ENCODE results near the gene HES3.

Gene HES3

DNA sequence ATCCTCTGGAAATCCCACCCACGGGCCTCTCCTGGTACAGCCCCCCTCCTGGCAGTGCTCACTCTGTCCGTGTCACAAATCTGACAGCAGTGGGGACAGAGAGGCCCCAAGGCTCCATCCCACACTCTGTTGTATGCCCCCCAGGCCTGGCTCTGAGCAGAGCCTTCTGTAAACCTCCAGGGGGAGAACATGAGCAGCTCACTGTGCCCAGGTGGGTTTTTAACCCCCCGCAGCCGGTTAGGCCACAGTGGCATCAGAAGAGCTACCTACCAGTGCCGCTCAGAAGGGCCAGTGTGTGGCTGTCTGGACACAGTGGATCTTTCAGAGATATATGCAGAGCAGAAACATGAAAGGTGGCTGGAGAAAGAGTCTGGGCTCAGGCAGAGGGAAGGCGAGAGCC lies 28.9 kb downstream of the HES3 start:
- TF ChIP-seq, protein P1, sequence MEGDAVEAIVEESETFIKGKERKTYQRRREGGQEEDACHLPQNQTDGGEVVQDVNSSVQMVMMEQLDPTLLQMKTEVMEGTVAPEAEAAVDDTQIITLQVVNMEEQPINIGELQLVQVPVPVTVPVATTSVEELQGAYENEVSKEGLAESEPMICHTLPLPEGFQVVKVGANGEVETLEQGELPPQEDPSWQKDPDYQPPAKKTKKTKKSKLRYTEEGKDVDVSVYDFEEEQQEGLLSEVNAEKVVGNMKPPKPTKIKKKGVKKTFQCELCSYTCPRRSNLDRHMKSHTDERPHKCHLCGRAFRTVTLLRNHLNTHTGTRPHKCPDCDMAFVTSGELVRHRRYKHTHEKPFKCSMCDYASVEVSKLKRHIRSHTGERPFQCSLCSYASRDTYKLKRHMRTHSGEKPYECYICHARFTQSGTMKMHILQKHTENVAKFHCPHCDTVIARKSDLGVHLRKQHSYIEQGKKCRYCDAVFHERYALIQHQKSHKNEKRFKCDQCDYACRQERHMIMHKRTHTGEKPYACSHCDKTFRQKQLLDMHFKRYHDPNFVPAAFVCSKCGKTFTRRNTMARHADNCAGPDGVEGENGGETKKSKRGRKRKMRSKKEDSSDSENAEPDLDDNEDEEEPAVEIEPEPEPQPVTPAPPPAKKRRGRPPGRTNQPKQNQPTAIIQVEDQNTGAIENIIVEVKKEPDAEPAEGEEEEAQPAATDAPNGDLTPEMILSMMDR (IDR thresholded peaks at IDR 0.05; ENCODE audit: low read length), result peak; percentile 23
- TF ChIP-seq EZH2 (IDR thresholded peaks at IDR 0.05; ENCODE audit: borderline replicate concordance, low read length), result no peak
- Histone ChIP-seq H3K36me3 (ENCODE audit: insufficient read depth, low read length) (no peaks in the 10 kb centered on the region), H3K9me2 (ENCODE audit: low read depth, low read length) (no peaks in the 10 kb centered on the region), H3F3A (ENCODE audit: insufficient read depth, low read length) (no peaks in the 10 kb centered on the region), H3K4me3 (ENCODE audit: low read depth, low read length, poor library complexity, severe bottlenecking) (no peak overlapping the region), H4K20me1 (ENCODE audit: insufficient read depth, low read length) (no peaks in the 10 kb centered on the region), H3K27ac (ENCODE audit: low read depth, low read length, poor library complexity, severe bottlenecking) (no peak overlapping the region), H3K27me3 (ENCODE audit: insufficient read depth, low read length) (0 out of 2 replicates have a peak, but pooled peaks cover 3% of the 10 kb centered on the region), H3K4me2 (ENCODE audit: low read length) (no peak overlapping the region), H3K9ac (ENCODE audit: low read length) (no peak overlapping the region), H3K79me2 (ENCODE audit: insufficient read depth, low read length) (no peaks in the 10 kb centered on the region), H2AFZ (ENCODE audit: low read length) (no peak overlapping the region), H3K4me1 (ENCODE audit: insufficient read depth, low read length, severe bottlenecking) (no peaks in the 10 kb centered on the region), H3K9me3 (ENCODE audit: low read length) (no peaks in the 10 kb centered on the region)

DNA sequence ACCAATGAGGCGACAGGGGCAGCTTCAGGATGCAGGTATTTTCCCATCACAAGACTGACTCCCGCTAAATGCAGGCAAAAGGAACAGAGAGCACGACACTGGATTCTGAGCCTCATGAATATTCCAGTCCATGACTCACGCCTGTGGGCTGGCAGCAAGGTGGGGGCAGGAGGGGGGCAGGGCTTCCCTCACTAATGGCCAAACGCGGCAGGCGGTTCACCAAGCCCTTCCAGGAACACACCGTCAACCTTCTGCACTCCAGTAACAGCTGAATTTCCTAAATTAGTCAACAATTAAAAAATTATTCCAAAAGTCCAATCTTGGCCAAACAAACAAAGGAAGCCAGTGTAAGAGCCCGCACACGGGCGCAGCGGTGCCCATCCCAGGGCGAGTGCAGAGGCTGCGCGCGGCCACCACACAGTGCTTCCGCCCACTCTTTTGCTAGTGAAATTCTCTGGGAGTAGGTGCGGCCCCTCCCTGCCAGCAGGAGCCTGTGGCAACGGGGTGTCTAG lies 29.5 kb downstream of the HES3 start:
- Histone ChIP-seq H3K4me2 (ENCODE audit: low read length) (no peak overlapping the region), H3K9me3 (ENCODE audit: low read length) (no peaks in the 10 kb centered on the region), H3K79me2 (ENCODE audit: insufficient read depth, low read length) (no peaks in the 10 kb centered on the region), H4K20me1 (ENCODE audit: insufficient read depth, low read length) (no peaks in the 10 kb centered on the region), H3K9me2 (ENCODE audit: low read depth, low read length) (no peaks in the 10 kb centered on the region), H3K27me3 (ENCODE audit: insufficient read depth, low read length) (0 out of 2 replicates have a peak, but pooled peaks cover under 1% of the 10 kb centered on the region), H3K4me1 (ENCODE audit: insufficient read depth, low read length, severe bottlenecking) (no peaks in the 10 kb centered on the region), H2AFZ (ENCODE audit: low read length) (no peak overlapping the region), H3K9ac (ENCODE audit: low read length) (no peak overlapping the region), H3K27ac (ENCODE audit: low read depth, low read length, poor library complexity, severe bottlenecking) (no peak overlapping the region), H3K36me3 (ENCODE audit: insufficient read depth, low read length) (no peaks in the 10 kb centered on the region), H3K4me3 (ENCODE audit: low read depth, low read length, poor library complexity, severe bottlenecking) (no peak overlapping the region), H3F3A (ENCODE audit: insufficient read depth, low read length) (no peaks in the 10 kb centered on the region)
- TF ChIP-seq, protein P1 (IDR thresholded peaks at IDR 0.05; ENCODE audit: low read length), result no peak
- no peak for TF ChIP-seq EZH2 (IDR thresholded peaks at IDR 0.05; ENCODE audit: borderline replicate concordance, low read length)

DNA sequence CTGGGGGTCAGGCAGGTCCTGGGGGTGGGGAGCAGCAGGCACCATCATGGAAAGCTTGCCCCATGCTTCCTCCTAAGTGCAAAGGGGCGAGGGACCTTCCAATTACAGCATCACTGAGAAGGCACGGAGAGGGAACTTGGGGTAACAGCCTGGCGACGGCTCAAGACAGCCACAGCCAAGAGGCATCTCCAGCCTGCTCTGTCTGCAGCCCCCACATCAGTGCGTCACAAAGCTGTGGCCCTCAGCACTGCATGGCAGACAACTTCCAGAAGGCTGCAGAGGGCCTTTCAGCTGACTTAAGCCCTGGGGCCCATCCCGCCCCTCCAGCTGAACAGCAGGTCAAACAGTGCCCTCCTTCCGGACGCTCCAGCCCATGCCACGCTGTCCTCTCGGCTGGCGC lies 30.1 kb downstream of the HES3 start:
- TF ChIP-seq, protein P1 (IDR thresholded peaks at IDR 0.05; ENCODE audit: low read length), result no peak
- no peak for TF ChIP-seq EZH2 (IDR thresholded peaks at IDR 0.05; ENCODE audit: borderline replicate concordance, low read length)
- H3K9ac ChIP-seq (ENCODE audit: low read length), result no peak overlapping the region
- H3K9me3 ChIP-seq (ENCODE audit: low read length), result no peaks in the 10 kb centered on the region
- no peaks in the 10 kb centered on the region for H3K36me3 ChIP-seq (ENCODE audit: insufficient read depth, low read length)
- no peaks in the 10 kb centered on the region for H3K27me3 ChIP-seq (ENCODE audit: insufficient read depth, low read length)
- no peaks in the 10 kb centered on the region for H3K9me2 ChIP-seq (ENCODE audit: low read depth, low read length)
- no peaks in the 10 kb centered on the region for H3K79me2 ChIP-seq (ENCODE audit: insufficient read depth, low read length)
- H3K4me3 ChIP-seq (ENCODE audit: low read depth, low read length, poor library complexity, severe bottlenecking), result no peak overlapping the region
- H3K27ac ChIP-seq (ENCODE audit: low read depth, low read length, poor library complexity, severe bottlenecking), result no peak overlapping the region
- H2AFZ ChIP-seq (ENCODE audit: low read length), result no peak overlapping the region
- H3F3A ChIP-seq (ENCODE audit: insufficient read depth, low read length), result no peaks in the 10 kb centered on the region
- no peak overlapping the region for H3K4me2 ChIP-seq (ENCODE audit: low read length)
- no peaks in the 10 kb centered on the region for H3K4me1 ChIP-seq (ENCODE audit: insufficient read depth, low read length, severe bottlenecking)
- no peaks in the 10 kb centered on the region for H4K20me1 ChIP-seq (ENCODE audit: insufficient read depth, low read length)
